Neural cell (in vitro differentiated cells): ENCODE data around the gene WWC2. TPM values are rescaled to one million over a fixed set of nuclear protein-coding genes. Genes with fewer than 3 reads are reported as not detected.

ENCODE experiments used
- H2AFZ ChIP-seq: fragments of 200-600, 300-800 bp; sonication (generic), shearing (Covaris generic); 2 replicates; pipeline ENCODE4 v1.6.0; 2014; ENCODE audit warnings: low read depth, mild to moderate bottlenecking, antibody characterized with exemption, low read length, moderate library complexity
- H3F3A ChIP-seq: fragments of 200-600 bp; shearing (Covaris generic); 2 replicates; pipeline ENCODE4 v1.6.1; 2016; ENCODE audit warnings: mild to moderate bottlenecking, moderate library complexity, mixed read lengths, antibody characterized with exemption, low read length; ENCODE audit not compliant: insufficient read depth, poor library complexity, severe bottlenecking
- H3K27ac ChIP-seq: fragments of 200-600, 300-800 bp; sonication (generic), shearing (Covaris generic); 2 replicates; pipeline ENCODE4 v1.5.1; 2014; ENCODE audit warnings: mild to moderate bottlenecking, low read length, moderate library complexity
- H3K27me3 ChIP-seq: fragments of 300-800, 200-600 bp; sonication (generic), shearing (Covaris generic); 2 replicates; pipeline ENCODE4 v1.6.0; 2014; ENCODE audit warnings: mild to moderate bottlenecking, low read depth, low read length, moderate library complexity; ENCODE audit not compliant: insufficient read depth
- H3K36me3 ChIP-seq: fragments of 300-800, 200-600 bp; sonication (generic), shearing (Covaris generic); 2 replicates; pipeline ENCODE4 v1.5.1; 2014; ENCODE audit warnings: mild to moderate bottlenecking, antibody characterized with exemption, low read length, moderate library complexity; ENCODE audit not compliant: insufficient read depth
- H3K4me2 ChIP-seq: fragments of 300-800, 200-600 bp; sonication (generic), shearing (Covaris generic); 2 replicates; pipeline ENCODE4 v1.6.0; 2014; ENCODE audit warnings: mild to moderate bottlenecking, low read length
- H3K4me3 ChIP-seq: fragments of 300-800, 200-600 bp; sonication (generic), shearing (Covaris generic); 2 replicates; pipeline ENCODE4 v1.5.1; 2014; ENCODE audit warnings: mild to moderate bottlenecking, low read length, moderate library complexity
- H3K79me2 ChIP-seq: fragments of 200-600 bp; shearing (Covaris generic); replicated peaks from 2 replicates; pipeline ENCODE4 v1.6.0; 2014; ENCODE audit warnings: mild to moderate bottlenecking, low read length, moderate library complexity; ENCODE audit not compliant: insufficient read depth
- H3K9ac ChIP-seq: fragments of 300-800, 200-600 bp; sonication (generic), shearing (Covaris generic); 2 replicates; pipeline ENCODE4 v1.6.1; 2016; ENCODE audit warnings: mild to moderate bottlenecking, low read length, mixed read lengths
- H3K9me2 ChIP-seq: fragments of 200-600 bp; shearing (Covaris generic); 2 replicates; pipeline ENCODE4 v1.6.1; 2016; ENCODE audit warnings: mild to moderate bottlenecking, low read length, mixed read lengths; ENCODE audit not compliant: insufficient read depth
- H3K9me3 ChIP-seq: fragments of 200-600, 300-800 bp; sonication (generic), shearing (Covaris generic); 2 replicates; pipeline ENCODE4 v1.6.1; 2016; ENCODE audit warnings: mild to moderate bottlenecking, mixed run types, low read length, moderate library complexity, mixed read lengths
- H4K20me1 ChIP-seq: fragments of 200-600 bp; shearing (Covaris generic); 2 replicates; pipeline ENCODE4 v1.6.1; 2016; ENCODE audit warnings: mild to moderate bottlenecking, mixed run types; ENCODE audit not compliant: insufficient read depth
- EP300 ChIP-seq: fragments of 450-650 bp; conservative IDR thresholded peaks from 2 replicates; pipeline ENCODE4 v1.6.1; 2014; ENCODE audit warnings: antibody characterized with exemption, mild to moderate bottlenecking, moderate library complexity; ENCODE audit not compliant: poor library complexity, severe bottlenecking
- EZH2 ChIP-seq: fragments of 200-600, 300-800 bp; shearing (Covaris generic), sonication (generic); IDR thresholded peaks from 2 replicates; pipeline ENCODE4 v1.6.1; 2014; ENCODE audit warnings: antibody characterized with exemption, low read length, borderline replicate concordance, mild to moderate bottlenecking; ENCODE audit not compliant: insufficient read depth, poor library complexity, severe bottlenecking
- MXI1 ChIP-seq: fragments of 450-650 bp; conservative IDR thresholded peaks from 2 replicates; pipeline ENCODE4 v1.6.1; 2014; ENCODE audit warnings: antibody characterized with exemption, mild to moderate bottlenecking; ENCODE audit not compliant: poor library complexity, severe bottlenecking
- POLR2AphosphoS5 ChIP-seq: IDR thresholded peaks from 2 replicates; pipeline ENCODE4 v1.6.1; 2012
- RAD21 ChIP-seq: fragments of 450-650 bp; conservative IDR thresholded peaks from 2 replicates; pipeline ENCODE4 v1.6.1; 2014; ENCODE audit warnings: antibody characterized with exemption, mild to moderate bottlenecking, moderate library complexity
- SMC3 ChIP-seq: fragments of 450-650 bp; conservative IDR thresholded peaks from 2 replicates; pipeline ENCODE4 v1.6.1; 2014; ENCODE audit warnings: antibody characterized with exemption, mild to moderate bottlenecking, moderate library complexity; ENCODE audit not compliant: poor library complexity
- TAF1 ChIP-seq: IDR thresholded peaks from 2 replicates; pipeline ENCODE4 v1.6.1; 2012; ENCODE audit warnings: low read depth
- polyA plus RNA-seq: library from polyadenylated mRNA; depleted of rRNA; stranded (reverse); fragments of >200 nt; gene quantifications from 2 replicates; pipeline ENCODE4 v1.2.3, GENCODE V29; 2014
- TF ChIP-seq, protein P1 (sequence below): IDR thresholded peaks from 2 replicates; pipeline ENCODE4 v1.6.1; 2012; ENCODE audit warnings: borderline replicate concordance
- TF ChIP-seq, protein P2 (sequence below): fragments of 450-650 bp; IDR thresholded peaks from 2 replicates; pipeline ENCODE4 v1.5.1; 2014; ENCODE audit warnings: antibody characterized with exemption, mild to moderate bottlenecking, moderate library complexity; ENCODE audit not compliant: poor library complexity, severe bottlenecking

WWC2 gene
- polyA plus RNA-seq, 1 donor from 2014 or later, result 5.7 TPM

DNA sequence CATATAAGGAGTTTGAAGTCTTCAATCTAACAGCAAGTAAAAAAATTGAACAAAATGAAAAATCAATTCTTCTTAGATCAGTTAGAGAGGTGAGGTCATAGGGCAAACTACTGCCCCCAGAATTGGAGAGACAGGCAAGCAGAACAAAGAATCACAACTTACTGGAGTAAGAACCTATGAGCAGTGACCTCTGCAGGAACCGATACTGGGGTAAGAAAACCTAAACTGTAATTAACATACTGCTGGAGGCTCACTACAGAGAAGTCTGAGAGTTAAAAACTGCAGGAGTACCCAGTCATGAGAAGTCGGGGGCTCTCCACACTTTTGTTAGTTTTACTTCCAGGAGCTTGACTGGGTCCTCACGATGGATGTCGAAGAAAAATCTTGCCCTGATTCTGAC, 205.0 kb downstream of the WWC2 start:
- no peaks in the 10 kb centered on the region for H3K27me3 ChIP-seq
- H2AFZ ChIP-seq, result no peak overlapping the region
- H3K79me2 ChIP-seq, result no peaks in the 10 kb centered on the region
- no peak overlapping the region for H3K4me3 ChIP-seq
- no peaks in the 10 kb centered on the region for H3K36me3 ChIP-seq
- TF ChIP-seq MXI1 (no peak), RAD21 (no peak), EP300 (no peak), SMC3 (no peak), POLR2AphosphoS5 (no peak), TAF1 (no peak), EZH2 (no peak)
- TF ChIP-seq, protein P1, sequence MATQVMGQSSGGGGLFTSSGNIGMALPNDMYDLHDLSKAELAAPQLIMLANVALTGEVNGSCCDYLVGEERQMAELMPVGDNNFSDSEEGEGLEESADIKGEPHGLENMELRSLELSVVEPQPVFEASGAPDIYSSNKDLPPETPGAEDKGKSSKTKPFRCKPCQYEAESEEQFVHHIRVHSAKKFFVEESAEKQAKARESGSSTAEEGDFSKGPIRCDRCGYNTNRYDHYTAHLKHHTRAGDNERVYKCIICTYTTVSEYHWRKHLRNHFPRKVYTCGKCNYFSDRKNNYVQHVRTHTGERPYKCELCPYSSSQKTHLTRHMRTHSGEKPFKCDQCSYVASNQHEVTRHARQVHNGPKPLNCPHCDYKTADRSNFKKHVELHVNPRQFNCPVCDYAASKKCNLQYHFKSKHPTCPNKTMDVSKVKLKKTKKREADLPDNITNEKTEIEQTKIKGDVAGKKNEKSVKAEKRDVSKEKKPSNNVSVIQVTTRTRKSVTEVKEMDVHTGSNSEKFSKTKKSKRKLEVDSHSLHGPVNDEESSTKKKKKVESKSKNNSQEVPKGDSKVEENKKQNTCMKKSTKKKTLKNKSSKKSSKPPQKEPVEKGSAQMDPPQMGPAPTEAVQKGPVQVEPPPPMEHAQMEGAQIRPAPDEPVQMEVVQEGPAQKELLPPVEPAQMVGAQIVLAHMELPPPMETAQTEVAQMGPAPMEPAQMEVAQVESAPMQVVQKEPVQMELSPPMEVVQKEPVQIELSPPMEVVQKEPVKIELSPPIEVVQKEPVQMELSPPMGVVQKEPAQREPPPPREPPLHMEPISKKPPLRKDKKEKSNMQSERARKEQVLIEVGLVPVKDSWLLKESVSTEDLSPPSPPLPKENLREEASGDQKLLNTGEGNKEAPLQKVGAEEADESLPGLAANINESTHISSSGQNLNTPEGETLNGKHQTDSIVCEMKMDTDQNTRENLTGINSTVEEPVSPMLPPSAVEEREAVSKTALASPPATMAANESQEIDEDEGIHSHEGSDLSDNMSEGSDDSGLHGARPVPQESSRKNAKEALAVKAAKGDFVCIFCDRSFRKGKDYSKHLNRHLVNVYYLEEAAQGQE, result no peak
- TF ChIP-seq, protein P2, sequence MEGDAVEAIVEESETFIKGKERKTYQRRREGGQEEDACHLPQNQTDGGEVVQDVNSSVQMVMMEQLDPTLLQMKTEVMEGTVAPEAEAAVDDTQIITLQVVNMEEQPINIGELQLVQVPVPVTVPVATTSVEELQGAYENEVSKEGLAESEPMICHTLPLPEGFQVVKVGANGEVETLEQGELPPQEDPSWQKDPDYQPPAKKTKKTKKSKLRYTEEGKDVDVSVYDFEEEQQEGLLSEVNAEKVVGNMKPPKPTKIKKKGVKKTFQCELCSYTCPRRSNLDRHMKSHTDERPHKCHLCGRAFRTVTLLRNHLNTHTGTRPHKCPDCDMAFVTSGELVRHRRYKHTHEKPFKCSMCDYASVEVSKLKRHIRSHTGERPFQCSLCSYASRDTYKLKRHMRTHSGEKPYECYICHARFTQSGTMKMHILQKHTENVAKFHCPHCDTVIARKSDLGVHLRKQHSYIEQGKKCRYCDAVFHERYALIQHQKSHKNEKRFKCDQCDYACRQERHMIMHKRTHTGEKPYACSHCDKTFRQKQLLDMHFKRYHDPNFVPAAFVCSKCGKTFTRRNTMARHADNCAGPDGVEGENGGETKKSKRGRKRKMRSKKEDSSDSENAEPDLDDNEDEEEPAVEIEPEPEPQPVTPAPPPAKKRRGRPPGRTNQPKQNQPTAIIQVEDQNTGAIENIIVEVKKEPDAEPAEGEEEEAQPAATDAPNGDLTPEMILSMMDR, result no peak
- no peaks in the 10 kb centered on the region for H3F3A ChIP-seq
- no peaks in the 10 kb centered on the region for H4K20me1 ChIP-seq
- H3K9ac ChIP-seq, result no peak overlapping the region
- H3K9me2 ChIP-seq, result no peaks in the 10 kb centered on the region
- no peak overlapping the region for H3K27ac ChIP-seq
- no peaks in the 10 kb centered on the region for H3K9me3 ChIP-seq
- no peak overlapping the region for H3K4me2 ChIP-seq

DNA sequence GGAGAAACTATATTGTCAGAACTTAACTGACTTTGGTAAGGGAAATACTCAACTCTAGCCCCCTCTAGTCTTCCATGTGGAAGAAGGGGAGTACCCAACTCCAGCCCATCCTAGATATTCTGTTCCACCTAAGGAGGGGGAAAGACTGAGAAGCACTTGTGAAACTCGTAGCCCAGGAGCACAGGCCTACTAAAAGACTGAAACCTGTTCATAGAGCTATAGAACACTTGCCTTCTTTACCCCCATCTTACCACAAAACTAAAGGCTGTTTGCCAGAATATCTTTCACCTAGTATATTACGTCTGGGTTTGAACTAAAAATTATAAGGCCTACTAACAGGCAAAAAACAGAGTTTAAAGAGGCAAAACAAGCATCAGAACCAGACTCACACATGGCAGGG, 205.5 kb downstream of the WWC2 start:
- TF ChIP-seq, protein P1, result no peak
- no peak for TF ChIP-seq RAD21
- no peak for TF ChIP-seq POLR2AphosphoS5
- TF ChIP-seq, protein P2, result no peak
- TF ChIP-seq TAF1, result no peak
- TF ChIP-seq SMC3, result no peak
- TF ChIP-seq EZH2, result no peak
- no peak for TF ChIP-seq MXI1
- TF ChIP-seq EP300, result no peak
- no peak overlapping the region for H3K4me2 ChIP-seq

More for the DNA sequence above, 205.5 kb downstream of the WWC2 start:
- no peak overlapping the region for H3K27ac ChIP-seq
- no peaks in the 10 kb centered on the region for H3F3A ChIP-seq
- no peaks in the 10 kb centered on the region for H4K20me1 ChIP-seq
- no peak overlapping the region for H3K9ac ChIP-seq
- no peaks in the 10 kb centered on the region for H3K36me3 ChIP-seq
- no peaks in the 10 kb centered on the region for H3K79me2 ChIP-seq
- no peaks in the 10 kb centered on the region for H3K27me3 ChIP-seq
- no peaks in the 10 kb centered on the region for H3K9me2 ChIP-seq
- no peak overlapping the region for H3K4me3 ChIP-seq
- H3K9me3 ChIP-seq, result no peaks in the 10 kb centered on the region
- H2AFZ ChIP-seq, result no peak overlapping the region
